ENCODE results near the gene SPRYD3.

SPRYD3 gene

DNA sequence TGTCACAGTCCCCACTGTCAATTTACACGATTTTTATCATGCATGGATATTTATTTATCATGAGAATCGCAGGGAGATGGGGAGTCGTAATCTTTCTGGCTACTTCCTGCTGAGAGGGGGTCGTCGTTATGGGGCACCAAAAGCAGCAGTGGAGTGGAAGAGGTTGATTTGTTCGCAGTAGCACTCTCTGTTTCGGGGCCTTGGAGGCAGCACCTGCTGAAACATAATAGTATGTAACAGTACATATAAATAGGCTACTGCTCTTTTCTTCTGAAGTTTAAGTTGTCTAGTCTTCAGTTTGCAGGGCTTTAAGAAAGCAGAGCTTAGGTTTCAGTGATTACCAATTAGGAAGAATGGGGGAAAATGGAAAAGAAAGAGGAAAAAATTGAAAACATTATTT lies 27.9 kb upstream of the SPRYD3 start:
- no peak overlapping the region for H3K27ac Mint-ChIP-seq
- no peaks in the 10 kb centered on the region for H3K9me3 Mint-ChIP-seq
- peaks cover 7% of the 10 kb centered on the region for H3K27me3 Mint-ChIP-seq (ENCODE audit: low read depth)
- H3K4me3 Mint-ChIP-seq = no peak overlapping the region
- no peaks in the 10 kb centered on the region for H3K36me3 Mint-ChIP-seq (ENCODE audit: low read depth)
- H3K4me1 Mint-ChIP-seq (ENCODE audit: low read depth) = peaks cover 13% of the 10 kb centered on the region

DNA sequence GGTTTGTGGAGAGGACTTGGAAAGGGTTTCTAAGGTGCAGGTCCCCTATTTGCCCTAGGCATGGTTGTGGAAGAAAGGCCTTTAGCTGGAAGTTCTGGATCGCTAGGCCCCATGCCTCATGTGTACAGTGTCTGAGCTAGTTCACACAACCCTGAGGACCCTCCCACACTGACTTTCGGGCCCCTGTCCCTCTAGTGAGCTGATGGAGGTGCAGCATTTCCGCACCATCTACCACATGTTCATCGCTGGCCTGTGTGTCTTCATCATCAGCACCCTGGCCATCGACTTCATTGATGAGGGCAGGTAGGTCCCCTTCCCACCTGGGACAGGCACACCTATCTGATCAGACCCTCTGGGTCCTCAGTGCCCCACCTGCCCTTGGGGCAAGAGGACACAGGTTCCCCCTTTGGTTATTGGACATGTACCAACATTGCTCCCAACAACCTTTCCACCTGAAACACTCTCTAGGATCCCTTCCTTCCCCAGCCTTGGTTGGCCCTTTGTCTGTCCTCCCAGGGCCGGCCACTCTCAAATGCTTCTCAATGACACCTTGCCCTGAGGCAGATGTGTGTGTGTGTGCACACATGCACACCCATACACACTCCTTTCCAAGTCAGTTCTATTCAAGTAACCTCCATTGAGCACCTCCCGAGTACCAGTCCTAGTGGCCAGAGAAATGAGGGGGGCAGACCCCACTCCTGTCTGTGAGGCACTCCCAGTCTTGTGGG lies 26.7 kb upstream of the SPRYD3 start:
- H3K27me3 Mint-ChIP-seq (ENCODE audit: low read depth) = peaks cover 7% of the 10 kb centered on the region
- H3K4me3 Mint-ChIP-seq = no peak overlapping the region
- H3K27ac Mint-ChIP-seq = no peak overlapping the region
- no peaks in the 10 kb centered on the region for H3K36me3 Mint-ChIP-seq (ENCODE audit: low read depth)
- no peaks in the 10 kb centered on the region for H3K9me3 Mint-ChIP-seq
- H3K4me1 Mint-ChIP-seq (ENCODE audit: low read depth) = peaks cover 13% of the 10 kb centered on the region

DNA sequence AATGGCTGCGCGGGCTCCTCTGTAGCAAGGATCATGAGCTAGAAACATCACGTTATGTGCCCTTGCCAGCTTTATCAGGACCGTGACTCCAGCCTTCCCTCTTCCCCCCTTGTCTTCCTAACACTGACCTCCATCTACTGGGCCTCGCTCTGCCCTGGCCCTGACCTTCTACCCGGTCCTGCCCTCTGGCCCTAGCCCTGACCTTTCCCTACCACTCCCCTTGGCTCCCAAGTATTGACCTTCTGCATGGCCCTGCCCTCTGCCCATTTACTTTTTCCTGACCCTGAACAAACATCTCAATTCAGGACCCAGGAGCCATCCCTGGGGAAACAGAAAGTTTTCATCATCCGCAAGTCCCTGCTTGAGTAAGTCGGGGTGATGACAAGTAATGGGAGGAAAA lies 26.1 kb upstream of the SPRYD3 start:
- H3K36me3 Mint-ChIP-seq (ENCODE audit: low read depth) = no peaks in the 10 kb centered on the region
- peaks cover 13% of the 10 kb centered on the region for H3K4me1 Mint-ChIP-seq (ENCODE audit: low read depth)
- H3K9me3 Mint-ChIP-seq = no peaks in the 10 kb centered on the region
- H3K27ac Mint-ChIP-seq = no peak overlapping the region
- H3K4me3 Mint-ChIP-seq = no peak overlapping the region
- peaks cover 6% of the 10 kb centered on the region for H3K27me3 Mint-ChIP-seq (ENCODE audit: low read depth)

DNA sequence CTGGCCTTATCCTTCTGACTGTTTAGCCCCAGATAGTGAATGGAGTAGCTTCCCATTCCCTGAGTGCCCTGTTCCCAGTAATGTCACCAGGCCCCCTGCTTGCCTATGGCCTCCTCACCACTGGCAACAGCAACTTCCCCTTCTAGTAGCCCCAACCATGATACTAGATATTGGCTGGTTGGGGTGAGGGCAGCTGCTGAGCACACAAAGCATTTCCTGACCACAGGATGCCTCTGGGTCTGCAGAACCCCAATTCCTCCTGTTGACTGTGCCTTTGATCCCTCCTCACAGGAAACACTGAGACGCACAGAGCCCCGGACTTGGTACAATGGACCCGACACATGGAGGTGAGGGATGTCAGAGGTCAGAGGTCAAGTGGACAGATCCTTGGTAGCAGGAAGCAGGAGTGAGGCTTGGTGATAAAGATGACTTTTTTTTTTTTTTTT lies 24.7 kb upstream of the SPRYD3 start:
- no peaks in the 10 kb centered on the region for H3K9me3 Mint-ChIP-seq
- H3K36me3 Mint-ChIP-seq (ENCODE audit: low read depth) = no peaks in the 10 kb centered on the region
- peaks cover 19% of the 10 kb centered on the region for H3K4me1 Mint-ChIP-seq (ENCODE audit: low read depth)
- peaks cover 6% of the 10 kb centered on the region for H3K27me3 Mint-ChIP-seq (ENCODE audit: low read depth)
- no peak overlapping the region for H3K4me3 Mint-ChIP-seq
- H3K27ac Mint-ChIP-seq = peak overlapping the region; percentile 26

DNA sequence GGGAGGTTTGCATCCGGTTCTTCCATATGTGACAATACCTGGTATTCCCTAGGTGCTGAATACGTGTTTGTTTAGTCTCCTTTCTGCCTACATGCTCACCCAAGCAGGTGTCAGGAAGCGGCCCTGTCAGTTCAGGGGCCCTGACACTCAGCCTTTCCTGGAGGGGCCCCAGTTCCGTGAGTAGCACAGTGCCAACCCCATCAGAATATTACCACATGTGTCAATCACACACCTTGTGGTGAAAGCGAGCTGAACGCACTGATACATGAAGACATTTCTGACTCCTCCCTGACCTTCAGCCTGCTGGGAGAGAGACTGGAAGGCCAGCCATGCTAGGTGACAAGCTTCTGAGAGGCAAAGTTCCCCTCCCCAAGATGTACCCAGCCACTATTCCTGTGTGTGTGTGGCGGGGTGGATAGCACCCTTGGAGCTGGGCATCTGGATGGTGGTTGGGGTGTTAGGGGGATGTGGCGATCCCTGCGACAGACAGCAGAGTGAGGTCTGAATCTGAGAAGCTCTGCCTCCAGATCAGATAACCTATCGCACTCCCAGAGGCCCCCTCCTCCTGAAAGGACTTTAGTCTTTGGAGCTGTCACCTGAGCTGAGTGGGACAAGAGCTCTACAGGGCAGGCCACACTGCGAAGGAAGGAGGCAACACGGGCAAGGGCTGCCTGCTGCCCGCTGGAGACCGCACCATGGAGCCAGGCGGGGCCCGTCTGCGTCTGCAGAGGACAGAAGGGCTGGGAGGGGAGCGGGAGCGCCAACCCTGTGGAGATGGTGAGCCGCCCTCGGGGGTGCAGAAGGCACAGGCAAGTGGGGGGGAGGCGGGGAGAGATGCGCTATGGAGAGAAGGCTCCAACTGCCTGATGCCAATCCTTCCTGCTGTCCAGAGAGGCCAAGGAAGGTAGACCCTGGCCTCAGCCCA lies 24.0 kb upstream of the SPRYD3 start, which contains the start of gene SOAT2:
SOAT2 (plus strand) TSS at position 604 of the 925 bp plus-strand sequence; CDS start at position 696, 92 bp downstream.
- Mint-ChIP-seq H3K36me3 (ENCODE audit: low read depth) (no peaks in the 10 kb centered on the region), H3K4me3 (no peak within 1 kb of the TSS), H3K27me3 (ENCODE audit: low read depth) (peaks cover 13% of the 10 kb centered on the region), H3K27ac (peak within 1 kb of the TSS; percentile 41), H3K9me3 (no peaks in the 10 kb centered on the region), H3K4me1 (ENCODE audit: low read depth) (peaks cover 24% of the 10 kb centered on the region)

DNA sequence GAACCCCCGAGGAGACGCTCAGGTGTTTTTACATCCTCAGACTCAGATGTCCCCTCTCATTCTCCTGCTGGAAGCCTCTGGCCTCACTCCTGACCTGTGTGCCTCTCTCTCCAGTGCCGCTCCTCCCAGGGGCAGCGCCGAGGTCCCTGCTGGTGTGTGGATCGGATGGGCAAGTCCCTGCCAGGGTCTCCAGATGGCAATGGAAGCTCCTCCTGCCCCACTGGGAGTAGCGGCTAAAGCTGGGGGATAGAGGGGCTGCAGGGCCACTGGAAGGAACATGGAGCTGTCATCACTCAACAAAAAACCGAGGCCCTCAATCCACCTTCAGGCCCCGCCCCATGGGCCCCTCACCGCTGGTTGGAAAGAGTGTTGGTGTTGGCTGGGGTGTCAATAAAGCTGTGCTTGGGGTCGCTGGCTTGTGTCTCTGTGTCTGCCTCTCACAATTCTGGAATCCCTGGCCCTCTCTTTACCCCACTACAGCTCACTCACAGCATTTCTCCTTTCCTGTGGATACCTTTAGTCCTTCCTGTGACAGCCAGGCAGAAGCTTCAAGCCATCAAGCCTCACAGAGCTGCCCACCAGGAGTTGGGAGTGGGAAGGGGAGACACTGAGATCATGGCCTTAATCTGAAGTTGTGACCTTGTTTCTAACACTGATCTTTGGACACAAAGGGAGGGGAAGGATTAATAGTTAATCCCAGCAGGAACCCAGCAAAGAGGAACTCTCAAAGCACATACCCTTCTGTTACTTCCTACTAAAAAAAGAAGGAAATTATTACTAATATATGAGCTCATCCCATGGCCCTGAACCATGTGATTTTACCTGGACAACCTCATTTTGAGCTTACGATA lies 23.0 kb upstream of the SPRYD3 start:
- Mint-ChIP-seq H3K4me1 (ENCODE audit: low read depth) (peaks cover 28% of the 10 kb centered on the region), H3K27ac (no peak overlapping the region), H3K4me3 (no peak overlapping the region), H3K36me3 (ENCODE audit: low read depth) (peaks cover 1% of the 10 kb centered on the region), H3K27me3 (ENCODE audit: low read depth) (peaks cover 18% of the 10 kb centered on the region), H3K9me3 (no peaks in the 10 kb centered on the region)

DNA sequence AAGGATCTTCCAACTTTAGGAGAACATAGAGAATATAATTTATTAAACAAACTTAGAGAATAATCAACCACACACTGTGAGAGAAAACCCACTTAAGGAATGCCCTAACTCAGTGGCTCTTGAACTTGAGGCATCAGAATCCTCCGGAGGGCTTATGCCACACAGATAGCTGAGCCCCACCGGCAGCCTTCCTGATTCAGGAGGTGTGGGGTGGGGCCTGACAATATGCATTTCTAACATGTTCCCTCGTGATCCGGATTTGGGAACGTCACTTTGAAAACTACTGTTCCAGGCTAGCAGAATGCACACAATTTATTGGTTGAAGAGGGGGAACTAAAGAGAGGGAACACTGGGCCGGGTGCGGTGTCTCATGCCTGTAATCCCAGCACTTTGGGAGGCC lies 22.1 kb upstream of the SPRYD3 start:
- Mint-ChIP-seq H3K4me1 (ENCODE audit: low read depth) (peaks cover 30% of the 10 kb centered on the region), H3K27me3 (ENCODE audit: low read depth) (peaks cover 27% of the 10 kb centered on the region), H3K27ac (peak overlapping the region; percentile 41)

DNA sequence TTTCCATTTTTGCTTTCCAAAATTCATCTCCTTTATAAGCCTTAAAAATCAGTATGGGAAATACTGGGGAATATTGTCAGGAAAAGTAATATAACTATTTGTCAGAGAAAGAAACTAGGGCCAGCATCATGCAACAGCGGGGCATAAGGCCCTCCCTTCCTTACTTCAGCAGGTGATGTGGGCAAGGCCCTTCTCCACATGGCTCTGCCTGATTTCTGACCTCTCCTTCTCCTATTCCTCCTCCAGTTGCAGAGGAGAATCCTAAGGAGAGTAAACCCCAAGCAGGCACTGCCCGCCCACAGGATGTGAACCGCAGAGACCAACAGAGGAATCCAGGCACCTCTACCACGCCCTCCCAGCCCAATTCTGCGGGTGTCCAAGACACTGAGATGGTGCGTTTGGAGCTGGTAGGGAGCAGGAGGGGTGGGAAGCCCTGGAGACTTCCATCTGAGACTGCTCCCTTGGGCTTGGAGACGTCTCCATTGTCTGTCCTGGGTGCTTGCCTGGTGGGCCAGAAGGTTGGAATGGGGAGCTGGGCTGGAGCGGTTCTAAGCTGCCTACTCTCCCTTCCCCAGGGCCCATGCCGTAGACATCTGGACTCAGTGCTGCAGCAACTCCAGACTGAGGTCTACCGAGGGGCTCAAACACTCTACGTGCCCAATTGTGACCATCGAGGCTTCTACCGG lies 21.4 kb upstream of the SPRYD3 start:
- Mint-ChIP-seq H3K36me3 (ENCODE audit: low read depth) (peaks cover 3% of the 10 kb centered on the region), H3K4me3 (no peak overlapping the region), H3K9me3 (no peaks in the 10 kb centered on the region), H3K4me1 (ENCODE audit: low read depth) (peaks cover 30% of the 10 kb centered on the region), H3K27me3 (ENCODE audit: low read depth) (peaks cover 33% of the 10 kb centered on the region), H3K27ac (no peak overlapping the region)

More for the DNA sequence above, 22.1 kb upstream of the SPRYD3 start:
- peaks cover 3% of the 10 kb centered on the region for H3K36me3 Mint-ChIP-seq (ENCODE audit: low read depth)
- H3K4me3 Mint-ChIP-seq = no peak overlapping the region
- H3K9me3 Mint-ChIP-seq = no peaks in the 10 kb centered on the region

DNA sequence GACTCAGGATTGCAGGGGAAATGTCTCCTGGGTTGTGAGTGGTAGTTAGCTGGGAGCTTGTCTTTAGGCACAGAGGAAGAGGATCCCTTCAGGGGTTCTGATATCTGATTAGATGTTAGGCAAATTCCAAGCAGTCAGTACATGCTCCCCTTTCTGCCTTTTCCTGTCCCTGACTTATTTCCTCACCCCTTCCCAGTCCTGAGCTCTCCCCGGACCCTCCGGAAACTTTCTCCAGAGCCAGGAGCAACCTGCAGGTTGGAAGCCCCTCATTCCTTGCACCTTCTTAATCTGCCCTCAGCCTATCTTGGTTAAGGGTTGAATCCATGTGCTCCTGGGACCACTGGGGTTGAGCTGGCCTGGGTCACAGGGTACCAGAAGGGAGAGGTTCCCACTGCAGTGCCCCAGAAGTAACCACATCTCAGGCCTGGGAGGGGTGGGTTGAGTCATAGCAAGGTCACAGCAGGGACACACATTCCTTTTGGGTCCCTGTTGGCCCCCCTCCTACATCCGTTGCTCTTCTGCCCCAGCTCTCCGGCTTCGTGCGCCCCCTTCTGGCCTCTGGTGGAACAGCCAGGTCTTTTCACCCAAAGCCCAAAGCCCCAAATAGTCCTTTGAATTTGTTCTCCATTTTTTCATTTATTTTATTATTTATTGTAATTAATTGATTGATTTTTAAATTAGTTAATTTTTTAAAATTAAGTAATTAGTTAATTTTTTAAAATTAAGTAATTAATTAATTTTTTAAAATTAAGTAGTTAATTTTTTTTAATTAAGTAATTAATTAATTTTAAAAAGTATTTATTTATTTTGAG lies 20.1 kb upstream of the SPRYD3 start:
- Mint-ChIP-seq H3K27ac (peak overlapping the region; percentile 24), H3K4me1 (ENCODE audit: low read depth) (peaks cover 29% of the 10 kb centered on the region), H3K36me3 (ENCODE audit: low read depth) (peaks cover 3% of the 10 kb centered on the region), H3K4me3 (peak overlapping the region; percentile 54), H3K27me3 (ENCODE audit: low read depth) (peaks cover 43% of the 10 kb centered on the region), H3K9me3 (no peaks in the 10 kb centered on the region)

DNA sequence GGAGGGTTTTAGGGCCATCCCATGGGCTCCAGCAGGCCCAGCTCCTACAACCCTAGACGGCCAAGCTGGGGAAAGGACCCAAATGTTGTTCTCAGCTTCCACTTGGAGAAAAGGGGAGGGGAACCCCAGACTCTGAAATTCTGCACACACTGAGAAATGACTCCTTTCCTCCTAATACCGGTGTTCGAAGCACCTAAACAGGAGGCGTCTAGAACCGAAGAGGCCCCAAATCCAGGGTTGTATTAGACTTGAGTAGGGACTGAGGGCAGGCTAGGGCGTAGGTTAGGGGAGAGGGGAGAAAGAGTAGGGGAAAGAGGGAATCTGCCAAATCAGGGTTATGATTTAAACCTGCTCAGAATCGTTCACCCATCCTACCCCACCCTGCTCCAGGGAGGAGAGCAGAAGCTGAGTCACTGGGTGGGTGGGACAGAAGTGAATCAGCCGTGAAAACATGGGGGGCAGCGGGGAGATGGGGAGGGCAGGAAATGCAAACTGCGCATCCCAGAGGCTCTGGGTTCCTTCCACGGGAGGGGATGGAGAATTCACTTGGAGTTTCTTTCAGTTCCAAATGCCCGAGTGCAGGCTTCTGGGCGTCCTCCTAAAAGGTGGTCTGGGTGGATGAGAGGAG lies 19.3 kb upstream of the SPRYD3 start:
- H3K27ac Mint-ChIP-seq = peak overlapping the region; percentile 31
- H3K36me3 Mint-ChIP-seq (ENCODE audit: low read depth) = peaks cover 3% of the 10 kb centered on the region
- peaks cover 48% of the 10 kb centered on the region for H3K27me3 Mint-ChIP-seq (ENCODE audit: low read depth)
- no peaks in the 10 kb centered on the region for H3K9me3 Mint-ChIP-seq
- peaks cover 28% of the 10 kb centered on the region for H3K4me1 Mint-ChIP-seq (ENCODE audit: low read depth)
- peak overlapping the region; percentile 71 for H3K4me3 Mint-ChIP-seq

DNA sequence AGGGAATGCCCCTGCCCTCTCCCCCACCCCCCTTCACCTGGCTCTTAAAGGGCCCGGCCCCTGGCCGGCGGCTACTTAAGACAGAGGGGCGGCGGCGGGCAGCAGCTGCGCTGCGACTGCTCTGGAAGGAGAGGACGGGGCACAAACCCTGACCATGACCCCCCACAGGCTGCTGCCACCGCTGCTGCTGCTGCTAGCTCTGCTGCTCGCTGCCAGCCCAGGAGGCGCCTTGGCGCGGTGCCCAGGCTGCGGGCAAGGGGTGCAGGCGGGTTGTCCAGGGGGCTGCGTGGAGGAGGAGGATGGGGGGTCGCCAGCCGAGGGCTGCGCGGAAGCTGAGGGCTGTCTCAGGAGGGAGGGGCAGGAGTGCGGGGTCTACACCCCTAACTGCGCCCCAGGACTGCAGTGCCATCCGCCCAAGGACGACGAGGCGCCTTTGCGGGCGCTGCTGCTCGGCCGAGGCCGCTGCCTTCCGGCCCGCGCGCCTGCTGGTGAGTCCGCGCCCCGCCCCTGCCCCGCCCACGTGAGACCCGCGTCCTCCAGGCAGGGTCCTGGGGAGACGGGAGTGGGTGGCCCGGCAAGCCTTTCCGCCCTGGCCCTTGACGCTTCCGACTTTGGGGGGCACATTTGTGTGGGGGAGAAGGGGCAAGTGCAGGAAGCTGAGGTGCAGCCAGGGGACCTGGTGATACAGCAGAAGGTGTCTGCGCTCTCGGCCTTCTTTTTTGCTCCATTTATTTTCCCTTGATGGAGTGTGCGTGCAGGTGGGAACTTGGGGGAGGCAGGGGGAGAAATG lies 18.6 kb upstream of the SPRYD3 start, which contains the start of gene IGFBP6:
IGFBP6 (plus strand) TSS at position 104 of the 790 bp plus-strand sequence; CDS start at position 155, 51 bp downstream.
- Mint-ChIP-seq H3K36me3 (ENCODE audit: low read depth) (peaks cover 3% of the 10 kb centered on the region), H3K27me3 (ENCODE audit: low read depth) (peaks cover 52% of the 10 kb centered on the region), H3K27ac (peak within 1 kb of the TSS; percentile 31), H3K4me3 (peak within 1 kb of the TSS; percentile 71), H3K9me3 (no peaks in the 10 kb centered on the region), H3K4me1 (ENCODE audit: low read depth) (peaks cover 27% of the 10 kb centered on the region)

DNA sequence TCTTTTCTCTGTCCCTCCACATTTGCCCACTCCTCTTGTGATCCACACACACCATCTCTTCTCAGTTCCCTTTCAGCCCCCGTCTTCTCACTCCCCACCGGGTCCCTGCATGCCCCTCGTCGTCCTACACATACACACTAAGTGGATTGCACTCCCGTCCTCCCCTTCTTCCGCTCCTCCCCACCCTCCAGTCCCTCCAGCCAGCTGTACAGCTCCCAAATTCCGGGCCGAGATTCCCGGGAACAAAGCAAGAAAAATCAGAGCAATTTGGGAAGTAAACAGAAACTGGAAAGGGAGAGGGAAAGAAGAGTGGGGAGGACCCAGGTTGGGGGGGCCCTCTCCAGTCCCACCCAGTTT lies 18.0 kb upstream of the SPRYD3 start:
- Mint-ChIP-seq H3K27ac (peak overlapping the region; percentile 23), H3K4me1 (ENCODE audit: low read depth) (peaks cover 24% of the 10 kb centered on the region), H3K4me3 (peak overlapping the region; percentile 70), H3K36me3 (ENCODE audit: low read depth) (peaks cover 3% of the 10 kb centered on the region), H3K9me3 (no peaks in the 10 kb centered on the region), H3K27me3 (ENCODE audit: low read depth) (peaks cover 52% of the 10 kb centered on the region)
